ENCODE measurements around the gene MPP2.

- no peak for TF ChIP-seq CTCF (IDR thresholded peaks at IDR 0.05)
- no peak for TF ChIP-seq POLR2AphosphoS5 (IDR thresholded peaks at IDR 0.05)
- no peak for TF ChIP-seq POLR2A (IDR thresholded peaks at IDR 0.05)
Observed at GRCh38 chr17:43916385-43916784, 9.0 kb upstream of the MPP2 start.

Data from sigmoid colon (tissue), 4 donors.